Mesothelial cell of epicardium (in vitro differentiated cells): ENCODE results near the gene MXI1. TPM values are rescaled to one million over a fixed set of nuclear protein-coding genes. Genes with fewer than 3 reads are reported as not detected.

Experiments
- DNase-seq, 2 experiments: peaks; one replicate each; pipeline ENCODE4 v3.0.0; 2021; ENCODE audit warnings: low spot score in 2 of 2; ENCODE audit not compliant: unreplicated experiment in 2 of 2
- H3K27ac Mint-ChIP-seq: 2 replicates; pipeline ENCODE4 v1.8.0; 2021; ENCODE audit warnings: mixed read lengths
- H3K27me3 Mint-ChIP-seq: 2 replicates; pipeline ENCODE4 v1.8.0; 2021; ENCODE audit warnings: low read depth, mixed read lengths
- H3K36me3 Mint-ChIP-seq: 2 replicates; pipeline ENCODE4 v1.8.0; 2021; ENCODE audit warnings: mixed read lengths
- H3K4me1 Mint-ChIP-seq: 2 replicates; pipeline ENCODE4 v1.8.0; 2021; ENCODE audit warnings: mixed read lengths
- H3K4me3 Mint-ChIP-seq: 2 replicates; pipeline ENCODE4 v1.8.0; 2021; ENCODE audit warnings: mild to moderate bottlenecking, moderate library complexity, mixed read lengths
- H3K9me3 Mint-ChIP-seq: 2 replicates; pipeline ENCODE4 v1.8.0; 2021; ENCODE audit warnings: mixed read lengths
- total RNA-seq: library from RNA; stranded (reverse); gene quantifications from 3 replicates; pipeline ENCODE4 v1.2.1, GENCODE V29; 2021
- TF ChIP-seq, protein P1 (sequence below): fragments of 200-600 bp; sonication (generic); IDR thresholded peaks from one replicate; pipeline ENCODE4 v1.5.0; 2021; ENCODE audit warnings: antibody characterized with exemption; ENCODE audit not compliant: unreplicated experiment

The MXI1 gene
- total RNA-seq, 1 donor from 2014 or later: 30.6 TPM

DNA sequence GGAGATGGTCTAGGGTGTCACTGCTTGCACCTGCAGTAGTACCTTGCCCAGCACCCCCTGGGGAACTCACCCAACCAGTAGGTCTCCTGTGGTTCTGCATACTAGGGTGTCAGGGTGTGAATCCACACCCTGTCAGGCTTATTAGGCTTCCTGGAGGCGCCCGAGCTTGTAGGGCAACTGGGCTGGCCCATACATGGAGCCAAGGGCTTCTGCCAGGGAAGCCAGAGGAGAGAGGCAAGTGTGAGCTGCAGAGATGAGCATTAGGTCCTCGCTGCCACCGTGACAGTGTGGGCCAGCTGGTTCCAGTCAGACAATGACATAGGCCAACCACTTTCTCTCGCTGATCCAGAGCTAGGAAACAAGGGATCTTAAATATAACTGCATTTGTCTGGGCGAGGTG lies 11.2 kb downstream of the MXI1 start:
- H3K4me1 Mint-ChIP-seq: peaks cover 22% of the 10 kb centered on the region
- H3K4me3 Mint-ChIP-seq: no peak overlapping the region
- H3K9me3 Mint-ChIP-seq: no peaks in the 10 kb centered on the region

DNA sequence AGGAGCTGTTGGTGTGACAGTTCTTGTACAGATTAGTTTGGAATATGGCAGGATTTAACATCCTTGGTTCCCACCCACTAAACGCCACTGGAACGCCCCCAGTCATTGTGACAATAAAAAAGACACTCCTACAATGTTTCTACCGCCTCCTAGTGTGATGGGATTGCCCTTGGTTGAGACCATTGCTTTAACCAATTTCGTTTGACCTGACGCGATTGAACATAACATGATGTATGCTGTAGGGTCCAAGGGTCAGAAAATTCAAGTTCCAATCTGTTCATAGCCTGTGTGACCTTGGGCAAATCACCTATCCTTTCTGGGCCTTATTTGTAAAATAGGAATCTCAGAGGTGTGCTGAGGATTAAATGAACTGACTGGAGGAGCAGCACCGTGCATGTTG lies 12.5 kb downstream of the MXI1 start:
- no peak overlapping the region for H3K27ac Mint-ChIP-seq
- no peaks in the 10 kb centered on the region for H3K36me3 Mint-ChIP-seq
- peaks cover 22% of the 10 kb centered on the region for H3K4me1 Mint-ChIP-seq
- TF ChIP-seq, protein P1, sequence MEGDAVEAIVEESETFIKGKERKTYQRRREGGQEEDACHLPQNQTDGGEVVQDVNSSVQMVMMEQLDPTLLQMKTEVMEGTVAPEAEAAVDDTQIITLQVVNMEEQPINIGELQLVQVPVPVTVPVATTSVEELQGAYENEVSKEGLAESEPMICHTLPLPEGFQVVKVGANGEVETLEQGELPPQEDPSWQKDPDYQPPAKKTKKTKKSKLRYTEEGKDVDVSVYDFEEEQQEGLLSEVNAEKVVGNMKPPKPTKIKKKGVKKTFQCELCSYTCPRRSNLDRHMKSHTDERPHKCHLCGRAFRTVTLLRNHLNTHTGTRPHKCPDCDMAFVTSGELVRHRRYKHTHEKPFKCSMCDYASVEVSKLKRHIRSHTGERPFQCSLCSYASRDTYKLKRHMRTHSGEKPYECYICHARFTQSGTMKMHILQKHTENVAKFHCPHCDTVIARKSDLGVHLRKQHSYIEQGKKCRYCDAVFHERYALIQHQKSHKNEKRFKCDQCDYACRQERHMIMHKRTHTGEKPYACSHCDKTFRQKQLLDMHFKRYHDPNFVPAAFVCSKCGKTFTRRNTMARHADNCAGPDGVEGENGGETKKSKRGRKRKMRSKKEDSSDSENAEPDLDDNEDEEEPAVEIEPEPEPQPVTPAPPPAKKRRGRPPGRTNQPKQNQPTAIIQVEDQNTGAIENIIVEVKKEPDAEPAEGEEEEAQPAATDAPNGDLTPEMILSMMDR: no peak
- no peak for DNase-seq
- H3K9me3 Mint-ChIP-seq: no peaks in the 10 kb centered on the region
- H3K4me3 Mint-ChIP-seq: no peak overlapping the region
- H3K27me3 Mint-ChIP-seq: no peaks in the 10 kb centered on the region

More for the DNA sequence above, 11.2 kb downstream of the MXI1 start:
- DNase-seq: no peak
- no peaks in the 10 kb centered on the region for H3K27me3 Mint-ChIP-seq
- TF ChIP-seq, protein P1: no peak
- H3K36me3 Mint-ChIP-seq: no peaks in the 10 kb centered on the region
- H3K27ac Mint-ChIP-seq: no peak overlapping the region

DNA sequence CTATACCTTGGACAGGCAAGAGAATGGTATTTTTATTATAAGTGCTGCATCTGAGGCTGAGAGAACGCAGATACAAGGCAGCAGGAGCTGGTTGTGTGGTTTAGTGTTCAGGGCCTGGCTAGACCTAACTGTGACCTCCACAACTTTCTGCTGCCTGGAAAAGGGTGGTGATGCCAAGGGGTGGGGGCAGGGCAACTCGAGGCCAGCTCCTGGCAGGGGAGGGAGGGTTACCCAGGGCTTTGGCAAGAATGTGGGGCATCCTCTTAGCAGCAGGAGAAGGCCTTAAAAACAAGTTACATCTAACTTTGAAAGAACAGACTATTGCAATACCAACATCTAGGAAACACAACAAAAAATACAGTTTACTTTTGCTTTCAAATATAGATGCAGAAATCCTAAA lies 13.0 kb downstream of the MXI1 start:
- TF ChIP-seq, protein P1: no peak
- H3K27me3 Mint-ChIP-seq: no peaks in the 10 kb centered on the region
- no peak overlapping the region for H3K4me3 Mint-ChIP-seq
- H3K27ac Mint-ChIP-seq: peak overlapping the region; percentile 6
- H3K36me3 Mint-ChIP-seq: no peaks in the 10 kb centered on the region
- H3K4me1 Mint-ChIP-seq: peaks cover 25% of the 10 kb centered on the region
- no peaks in the 10 kb centered on the region for H3K9me3 Mint-ChIP-seq
- no peak for DNase-seq

DNA sequence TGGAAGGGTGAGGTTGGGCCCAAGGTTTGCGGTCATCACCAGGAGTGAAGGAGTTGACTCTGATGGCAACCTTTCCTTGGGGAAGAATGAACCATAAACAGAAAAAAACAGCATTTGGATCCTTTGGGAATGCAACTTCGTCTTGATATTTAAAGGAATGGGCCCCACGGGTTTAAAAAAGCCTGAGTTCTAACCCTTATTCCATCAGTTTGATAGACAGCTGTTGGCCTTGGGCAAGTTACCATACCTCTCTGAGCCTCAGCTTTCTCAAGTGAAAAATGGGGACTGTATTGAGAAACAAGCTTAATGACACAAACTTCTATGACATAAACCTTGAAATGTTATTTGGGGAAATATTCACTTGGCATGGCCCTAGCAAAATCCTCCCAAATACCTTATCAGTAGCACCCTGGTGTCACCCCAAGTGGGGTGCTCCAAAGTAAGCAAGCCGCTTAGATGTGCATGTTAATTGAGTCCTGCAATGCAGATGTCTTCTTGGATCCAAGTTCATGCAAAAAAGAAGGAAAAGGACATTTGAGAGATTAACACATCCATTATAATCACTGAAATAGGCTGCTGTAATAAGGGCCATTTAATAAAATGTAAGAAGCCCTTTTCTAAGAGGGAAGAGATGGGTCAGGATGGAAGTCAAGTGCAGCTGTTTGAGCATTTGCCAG lies 13.8 kb downstream of the MXI1 start:
- peak overlapping the region; percentile 71 for H3K4me3 Mint-ChIP-seq
- H3K9me3 Mint-ChIP-seq: no peaks in the 10 kb centered on the region
- H3K4me1 Mint-ChIP-seq: peaks cover 26% of the 10 kb centered on the region
- TF ChIP-seq, protein P1: no peak
- peak overlapping the region; percentile 95 for H3K27ac Mint-ChIP-seq
- no peak for DNase-seq
- no peaks in the 10 kb centered on the region for H3K36me3 Mint-ChIP-seq
- H3K27me3 Mint-ChIP-seq: no peaks in the 10 kb centered on the region

DNA sequence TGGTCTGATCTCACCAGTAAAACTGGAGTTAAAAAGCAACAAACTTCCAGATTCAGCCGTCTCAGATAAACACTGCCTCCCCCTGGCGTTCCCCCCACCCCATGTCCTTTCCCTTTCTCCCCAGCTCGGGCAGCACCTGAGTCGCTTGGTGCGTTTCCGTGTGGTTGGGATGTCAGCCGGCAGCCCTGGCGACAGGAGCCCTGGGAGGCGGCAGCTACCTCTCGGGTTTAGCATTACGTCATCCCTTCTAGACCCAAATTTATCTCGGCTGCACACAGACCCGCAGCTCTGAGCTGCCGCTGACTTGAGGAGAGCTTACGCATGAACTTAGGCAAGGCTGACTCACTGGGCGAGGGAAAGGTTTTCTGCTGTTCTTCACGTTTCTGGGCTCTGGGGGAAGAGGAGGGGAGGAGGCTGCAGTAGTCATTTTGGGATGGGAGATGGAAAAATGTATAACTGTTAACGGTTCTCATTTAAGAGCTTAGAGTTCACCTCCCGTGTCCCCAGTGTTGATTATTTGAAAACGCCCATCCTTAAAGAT lies 14.4 kb downstream of the MXI1 start:
- H3K4me1 Mint-ChIP-seq: peaks cover 25% of the 10 kb centered on the region

More for the DNA sequence above, 14.4 kb downstream of the MXI1 start:
- Mint-ChIP-seq H3K4me3 (peak overlapping the region; percentile 71), H3K27ac (peak overlapping the region; percentile 95), H3K9me3 (no peaks in the 10 kb centered on the region), H3K27me3 (no peaks in the 10 kb centered on the region), H3K36me3 (no peaks in the 10 kb centered on the region)
- peak; percentile 33 to 54 for DNase-seq
- TF ChIP-seq, protein P1: no peak
